ENCODE data around the gene CPSF7. TPM values are rescaled to one million over a fixed set of nuclear protein-coding genes. Genes with fewer than 3 reads are reported as not detected.
"Not testable (repeated sequence)": the region's sequence is repeated elsewhere in the genome, so short reads cannot be mapped to it uniquely, and the experiment has no call there.

The CPSF7 gene
- total RNA-seq, 5 donors from 2014 or later (not counting 1 experiment from before 2014, with no cell fraction given): 104 to 144 (median 117) TPM

GRCh38 chr11:61392981-61393595 lies 36.7 kb downstream of the CPSF7 start:
- Histone ChIP-seq H3K9me3 (no peaks in the 10 kb centered on the region), H3K36me3 (ENCODE audit: control insufficient read depth in 2 of 2, extremely low read depth in 1 of 2, insufficient read depth in 1 of 2, low read length in 1 of 2) (peaks cover 4 to 10% of the 10 kb centered on the region in 2 donors), H3K27ac (ENCODE audit: low read length) (peak overlapping the region; percentile 89), H3K4me1 (ENCODE audit: control insufficient read depth in 1 of 2, extremely low read depth in 1 of 2, insufficient read depth in 2 of 2, low read length in 2 of 2) (peaks cover 6 to 27% of the 10 kb centered on the region in 2 experiments), H3K4me3 (ENCODE audit: control insufficient read depth in 1 of 2, extremely low read depth in 1 of 2, low read length in 1 of 2) (peak overlapping the region; percentile 76 to 77), H3K27me3 (replicated peaks in 1 of 2; ENCODE audit: control insufficient read depth in 2 of 2, extremely low read depth in 1 of 2, insufficient read depth in 2 of 2, low read length in 1 of 2) (no peaks in the 10 kb centered on the region)
- ChIA-PET POLR2A (interaction anchor here (0.5 to 1.7 kb wide), 5 partner anchors 30 to 481 kb away, joined by 3 to 6 read pairs (median 5); no protein-coding TSS in a partner anchor), CTCF (interaction anchor here (0.7 to 3.1 kb wide), 5 partner anchors 9 to 61 kb away, joined by 3 to 23 read pairs (median 4); no protein-coding TSS in a partner anchor)
- H3K27me3 Mint-ChIP-seq: no peaks in the 10 kb centered on the region
- DNase-seq (peak in 13 of 35 experiments; percentile 6 to 54 (median 14)), ATAC-seq (replicated peaks in 1 of 4) (peak; percentile 34 to 64 (median 44))
- WGBS (ENCODE audit: insufficient coverage): 26% methylated on average over 3 of the region's 15 CpGs
- peaks cover 24 to 27% (median 24%) of the 10 kb centered on the region in 3 donors for H3K4me1 Mint-ChIP-seq
- H3K9me3 Mint-ChIP-seq: no peaks in the 10 kb centered on the region
- peak overlapping the region; percentile 91 to 95 (median 91) for H3K4me3 Mint-ChIP-seq
- H3K27ac Mint-ChIP-seq: peak overlapping the region; percentile 98 to 99
- H3K36me3 Mint-ChIP-seq: peaks cover 3% of the 10 kb centered on the region

DNA sequence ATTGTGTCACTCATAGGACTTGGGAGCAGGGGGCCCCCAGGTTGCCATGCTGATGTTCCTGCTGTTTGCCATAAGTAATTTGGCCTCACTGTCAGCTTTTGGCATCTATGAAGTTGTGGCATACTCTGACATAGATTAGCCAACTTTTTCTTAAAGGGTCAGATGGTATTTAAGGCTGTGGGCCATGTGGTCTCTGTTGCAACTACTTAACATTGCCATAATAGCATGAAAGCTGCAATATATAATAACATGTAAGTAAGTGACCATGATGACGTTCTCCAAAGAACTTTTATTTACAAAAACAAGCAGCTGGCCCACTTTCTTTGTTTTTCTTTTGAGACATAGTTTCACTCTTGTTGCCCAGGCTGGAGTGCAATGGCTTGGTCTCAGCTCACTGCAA lies 39.6 kb downstream of the CPSF7 start:
- peaks cover 0 to 5% of the 10 kb centered on the region in 2 donors for H3K36me3 ChIP-seq (ENCODE audit: control insufficient read depth in 2 of 2, extremely low read depth in 1 of 2, insufficient read depth in 1 of 2, low read length in 1 of 2)
- H3K27ac ChIP-seq (ENCODE audit: low read length): no peak overlapping the region
- Mint-ChIP-seq H3K27me3 (no peaks in the 10 kb centered on the region), H3K27ac (peak overlapping the region in 1 of 2 donors; percentile 8), H3K4me3 (no peak overlapping the region), H3K9me3 (no peaks in the 10 kb centered on the region), H3K36me3 (no peaks in the 10 kb centered on the region), H3K4me1 (peaks cover 31 to 34% (median 31%) of the 10 kb centered on the region in 3 donors)
- no peak overlapping the region for H3K4me3 ChIP-seq (ENCODE audit: control insufficient read depth in 1 of 2, extremely low read depth in 1 of 2, low read length in 1 of 2)
- WGBS (ENCODE audit: insufficient coverage): no CpG with 5 or more reads among the region's 1 CpG
- H3K9me3 ChIP-seq: no peaks in the 10 kb centered on the region
- peaks cover 6 to 33% of the 10 kb centered on the region in 2 experiments for H3K4me1 ChIP-seq (ENCODE audit: control insufficient read depth in 1 of 2, extremely low read depth in 1 of 2, insufficient read depth in 2 of 2, low read length in 2 of 2)
- ChIA-PET POLR2A (no interaction called here), CTCF (interaction anchor here in 1 of 2 donors (1.4 kb wide), 1 partner anchor 56 kb away, joined by 4 read pairs; no protein-coding TSS in a partner anchor)
- DNase-seq (no peak), ATAC-seq (replicated peaks in 1 of 4) (no peak)
- no peaks in the 10 kb centered on the region for H3K27me3 ChIP-seq (replicated peaks in 1 of 2; ENCODE audit: control insufficient read depth in 2 of 2, extremely low read depth in 1 of 2, insufficient read depth in 2 of 2, low read length in 1 of 2)

GRCh38 chr11:61384271-61385242 lies 45.2 kb downstream of the CPSF7 start:
- H3K27ac Mint-ChIP-seq: no peak overlapping the region
- no peaks in the 10 kb centered on the region for H3K36me3 Mint-ChIP-seq
- H3K9me3 ChIP-seq: no peaks in the 10 kb centered on the region
- POLR2A ChIA-PET: interaction anchor here (0.6 to 1.2 kb wide), 2 partner anchors 48 to 64 kb away, joined by 5 to 7 read pairs; no protein-coding TSS in a partner anchor
- ATAC-seq (replicated peaks in 1 of 4) (no peak), DNase-seq (no peak)
- 95% methylated on average over 10 of the region's 15 CpGs for WGBS (ENCODE audit: insufficient coverage)
- no peaks in the 10 kb centered on the region for H3K9me3 Mint-ChIP-seq
- CTCF ChIA-PET: interaction anchor here (0.5 to 5.0 kb wide), 14 partner anchors 8 to 131 kb away, joined by 3 to 114 read pairs (median 5); partner anchors contain the start of genes CYB561A3 (in 1 of the 2), DDB1 (in 1 of the 2), TKFC (in 1 of the 2) and TMEM138 (in 1 of the 2)
- H3K4me3 Mint-ChIP-seq: no peak overlapping the region
- no peak overlapping the region for H3K4me3 ChIP-seq (ENCODE audit: control insufficient read depth in 1 of 2, extremely low read depth in 1 of 2, low read length in 1 of 2)
- peaks cover 0 to 6% of the 10 kb centered on the region in 2 experiments for H3K4me1 ChIP-seq (ENCODE audit: control insufficient read depth in 1 of 2, extremely low read depth in 1 of 2, insufficient read depth in 2 of 2, low read length in 2 of 2)
- peaks cover 0 to 4% of the 10 kb centered on the region in 2 donors for H3K36me3 ChIP-seq (ENCODE audit: control insufficient read depth in 2 of 2, extremely low read depth in 1 of 2, insufficient read depth in 1 of 2, low read length in 1 of 2)
- no peaks in the 10 kb centered on the region for H3K27me3 ChIP-seq (replicated peaks in 1 of 2; ENCODE audit: control insufficient read depth in 2 of 2, extremely low read depth in 1 of 2, insufficient read depth in 2 of 2, low read length in 1 of 2)
- peaks cover 7 to 9% (median 8%) of the 10 kb centered on the region in 3 donors for H3K4me1 Mint-ChIP-seq
- H3K27me3 Mint-ChIP-seq: no peaks in the 10 kb centered on the region
- H3K27ac ChIP-seq (ENCODE audit: low read length): no peak overlapping the region

DNA sequence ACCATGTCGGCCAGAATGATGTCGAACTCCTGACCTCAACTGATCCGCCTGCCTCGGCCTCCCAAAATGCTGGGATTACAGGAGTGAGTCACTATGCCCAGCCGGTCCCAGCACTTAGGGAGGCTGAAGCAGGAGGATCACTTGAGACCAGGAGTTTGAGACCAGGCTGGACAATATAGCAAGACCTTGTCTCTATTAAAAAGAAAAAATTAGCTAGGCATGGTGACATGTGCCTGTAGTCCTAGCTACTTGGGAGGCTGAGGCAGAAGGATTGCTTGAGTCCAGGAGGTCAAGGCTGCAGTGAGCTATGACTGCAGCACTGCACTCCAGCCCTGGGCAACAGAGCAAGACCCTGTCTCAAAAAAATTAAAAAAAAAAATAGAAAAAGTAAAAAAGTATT lies 45.9 kb downstream of the CPSF7 start:
- CTCF ChIA-PET: interaction anchor here (0.6 to 5.0 kb wide), 3 partner anchors 10 to 48 kb away, joined by 3 to 114 read pairs (median 7); no protein-coding TSS in a partner anchor
- H3K36me3 Mint-ChIP-seq; DNase-seq; H3K27ac Mint-ChIP-seq; H3K4me3 ChIP-seq (ENCODE audit: control insufficient read depth in 1 of 2, extremely low read depth in 1 of 2, low read length in 1 of 2); H3K27me3 ChIP-seq (replicated peaks in 1 of 2; ENCODE audit: control insufficient read depth in 2 of 2, extremely low read depth in 1 of 2, insufficient read depth in 2 of 2, low read length in 1 of 2); H3K36me3 ChIP-seq (ENCODE audit: control insufficient read depth in 2 of 2, extremely low read depth in 1 of 2, insufficient read depth in 1 of 2, low read length in 1 of 2); H3K27ac ChIP-seq (ENCODE audit: low read length); H3K4me3 Mint-ChIP-seq; H3K9me3 Mint-ChIP-seq; H3K27me3 Mint-ChIP-seq; H3K4me1 Mint-ChIP-seq; H3K9me3 ChIP-seq; ATAC-seq (replicated peaks in 1 of 4); H3K4me1 ChIP-seq (ENCODE audit: control insufficient read depth in 1 of 2, extremely low read depth in 1 of 2, insufficient read depth in 2 of 2, low read length in 2 of 2); POLR2A ChIA-PET: not testable (repeated sequence)
- WGBS (ENCODE audit: insufficient coverage): 97% methylated on average over 5 of the region's 5 CpGs

DNA sequence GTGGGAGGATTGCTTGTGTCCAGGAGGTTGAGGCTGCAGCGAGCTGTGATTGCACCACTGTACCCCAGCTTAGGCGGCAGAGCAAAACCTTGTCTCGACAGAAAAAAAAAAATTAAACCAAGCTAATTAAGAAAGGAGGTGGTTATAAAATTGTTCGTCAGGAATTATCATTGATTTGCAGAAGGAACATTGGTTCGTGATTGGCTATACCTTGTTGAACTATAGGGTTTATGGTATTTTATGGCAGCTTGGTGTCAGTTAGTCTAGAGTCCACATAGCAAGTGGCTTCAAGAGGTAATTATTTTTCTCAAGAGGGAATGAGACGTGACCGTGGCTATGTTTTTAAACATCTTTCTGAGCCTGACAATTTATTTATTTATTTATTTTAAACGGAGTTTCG lies 48.9 kb downstream of the CPSF7 start:
- 100% methylated on average over 2 of the region's 9 CpGs for WGBS (ENCODE audit: insufficient coverage)
- no peaks in the 10 kb centered on the region for H3K27me3 Mint-ChIP-seq
- H3K9me3 Mint-ChIP-seq: no peaks in the 10 kb centered on the region
- peaks cover 7 to 9% (median 8%) of the 10 kb centered on the region in 3 donors for H3K4me1 Mint-ChIP-seq
- ATAC-seq (replicated peaks in 1 of 4) (no peak), DNase-seq (no peak)
- H3K27ac Mint-ChIP-seq: no peak overlapping the region
- no peak overlapping the region for H3K4me3 Mint-ChIP-seq
- ChIA-PET CTCF (interaction anchor here in 1 of 2 donors (0.5 to 1.7 kb wide), 2 partner anchors 10 to 45 kb away, joined by 3 to 6 read pairs; no protein-coding TSS in a partner anchor), POLR2A (no interaction called here)
- H3K36me3 Mint-ChIP-seq: peaks cover 6% of the 10 kb centered on the region
- Histone ChIP-seq H3K9me3 (no peaks in the 10 kb centered on the region), H3K4me3 (ENCODE audit: control insufficient read depth in 1 of 2, extremely low read depth in 1 of 2, low read length in 1 of 2) (no peak overlapping the region), H3K27ac (ENCODE audit: low read length) (no peak overlapping the region), H3K27me3 (replicated peaks in 1 of 2; ENCODE audit: control insufficient read depth in 2 of 2, extremely low read depth in 1 of 2, insufficient read depth in 2 of 2, low read length in 1 of 2) (no peaks in the 10 kb centered on the region), H3K4me1 (ENCODE audit: control insufficient read depth in 1 of 2, extremely low read depth in 1 of 2, insufficient read depth in 2 of 2, low read length in 2 of 2) (peaks cover 0 to 5% of the 10 kb centered on the region in 2 experiments), H3K36me3 (ENCODE audit: control insufficient read depth in 2 of 2, extremely low read depth in 1 of 2, insufficient read depth in 1 of 2, low read length in 1 of 2) (peaks cover 0 to 7% of the 10 kb centered on the region in 2 donors)

- H3K27ac Mint-ChIP-seq: no peak overlapping the region
Measured at GRCh38 chr11:61378713-61379313, 51.0 kb downstream of the CPSF7 start.

More at GRCh38 chr11:61378713-61379313, 51.0 kb downstream of the CPSF7 start:
- Histone ChIP-seq H3K36me3 (ENCODE audit: control insufficient read depth in 2 of 2, extremely low read depth in 1 of 2, insufficient read depth in 1 of 2, low read length in 1 of 2) (peaks cover 3 to 5% of the 10 kb centered on the region in 2 donors), H3K27ac (ENCODE audit: low read length) (no peak overlapping the region), H3K9me3 (no peaks in the 10 kb centered on the region), H3K4me3 (ENCODE audit: control insufficient read depth in 1 of 2, extremely low read depth in 1 of 2, low read length in 1 of 2) (no peak overlapping the region), H3K4me1 (ENCODE audit: control insufficient read depth in 1 of 2, extremely low read depth in 1 of 2, insufficient read depth in 2 of 2, low read length in 2 of 2) (no peaks in the 10 kb centered on the region), H3K27me3 (replicated peaks in 1 of 2; ENCODE audit: control insufficient read depth in 2 of 2, extremely low read depth in 1 of 2, insufficient read depth in 2 of 2, low read length in 1 of 2) (no peaks in the 10 kb centered on the region)
- ATAC-seq (replicated peaks in 1 of 4) (no peak), DNase-seq (no peak)
- H3K4me1 Mint-ChIP-seq: no peaks in the 10 kb centered on the region
- ChIA-PET CTCF (no interaction called here), POLR2A (no interaction called here)
- 69% methylated on average over 2 of the region's 5 CpGs for WGBS (ENCODE audit: insufficient coverage)
- no peak overlapping the region for H3K4me3 Mint-ChIP-seq
- no peaks in the 10 kb centered on the region for H3K27me3 Mint-ChIP-seq
- H3K9me3 Mint-ChIP-seq: no peaks in the 10 kb centered on the region
- peaks cover 6% of the 10 kb centered on the region for H3K36me3 Mint-ChIP-seq

All from T-cell (primary cell).